Skin epidermis (tissue), 12 donors: Measurements from ENCODE around the gene DRICH1.
"Not testable (repeated sequence)": the region's sequence is repeated elsewhere in the genome, so short reads cannot be mapped to it uniquely, and the experiment has no call there.

Source experiments
- H3K27ac ChIP-seq, 21 experiments: fragments of 200-600 bp; sonication (generic) in 11 of 21; one replicate each; pipeline ENCODE4 v1.5.0; 2020; ENCODE audit warnings: mild to moderate bottlenecking in 3 of 21, inconsistent platforms in 2 of 21, moderate library complexity in 2 of 21
- H3K4me3 ChIP-seq, 7 experiments: fragments of 200-600 bp; sonication (generic) in 2 of 7; one replicate each; pipeline ENCODE4 v1.5.0; 2020; ENCODE audit warnings: inconsistent platforms in 2 of 7, mild to moderate bottlenecking in 2 of 7, moderate library complexity in 1 of 7

The DRICH1 gene

DNA sequence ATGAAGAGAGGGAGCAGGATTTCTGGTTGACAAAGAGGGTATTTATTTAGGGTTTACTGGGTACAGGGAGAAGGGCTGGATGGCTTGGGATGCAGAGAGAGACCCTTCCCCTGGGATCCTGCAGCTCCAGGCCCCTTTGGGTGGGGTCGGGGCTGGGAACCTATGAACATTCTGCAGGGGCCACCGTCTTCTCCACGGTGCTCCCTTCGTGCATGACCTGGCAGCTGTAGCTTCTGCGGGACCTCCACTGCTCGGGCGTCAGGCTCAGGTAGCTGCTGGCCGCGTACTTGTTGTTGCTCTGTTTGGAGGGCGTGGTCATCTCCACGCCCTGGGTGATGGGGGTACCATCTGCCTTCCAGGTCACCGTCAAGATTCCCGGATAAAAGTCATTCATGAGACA, 59.0 kb downstream of the DRICH1 start:
- H3K4me3 ChIP-seq, H3K27ac ChIP-seq: not testable (repeated sequence)

DNA sequence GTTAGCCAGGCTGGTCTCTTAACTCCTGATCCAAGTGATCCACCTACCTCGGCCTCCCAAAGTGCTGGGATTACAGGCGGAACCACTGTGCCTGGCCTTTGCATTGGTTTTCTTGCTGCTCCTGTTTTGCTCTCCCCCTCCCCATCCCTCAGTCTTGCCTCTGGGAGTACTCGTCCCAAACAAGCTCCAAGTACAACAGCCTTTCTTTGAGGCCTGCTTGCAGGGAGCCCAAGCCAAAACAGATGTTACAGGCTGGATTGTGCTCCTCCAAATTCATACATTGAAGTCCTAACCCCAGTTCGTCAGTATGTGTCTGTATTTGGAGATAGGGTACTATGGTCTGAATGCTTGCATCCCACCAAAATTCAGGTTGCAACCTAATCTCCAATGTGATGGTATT, 60.6 kb downstream of the DRICH1 start:
- no peak overlapping the region for H3K27ac ChIP-seq

DNA sequence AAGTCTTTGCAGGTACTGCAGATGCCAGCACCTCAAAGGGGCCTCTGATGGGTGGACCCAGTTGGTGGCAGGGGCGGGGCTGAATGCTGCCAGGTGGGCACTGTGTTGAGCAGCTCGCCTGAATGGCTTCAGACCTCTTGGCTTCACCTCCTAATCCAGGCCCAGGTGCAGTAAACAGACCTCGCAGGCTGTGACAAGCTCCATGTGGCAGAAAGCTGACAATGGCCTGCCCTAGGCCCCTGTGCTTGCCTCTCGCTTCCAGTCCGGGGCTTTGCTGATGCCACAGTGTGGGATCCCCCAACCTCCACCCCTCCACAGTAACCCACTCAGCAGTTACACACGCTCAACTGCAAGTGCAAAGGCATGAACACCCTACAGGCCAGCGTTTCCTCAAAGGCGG, 61.4 kb downstream of the DRICH1 start:
- no peak overlapping the region for H3K27ac ChIP-seq

More for the DNA sequence above, 60.6 kb downstream of the DRICH1 start:
- H3K4me3 ChIP-seq = no peak overlapping the region

DNA sequence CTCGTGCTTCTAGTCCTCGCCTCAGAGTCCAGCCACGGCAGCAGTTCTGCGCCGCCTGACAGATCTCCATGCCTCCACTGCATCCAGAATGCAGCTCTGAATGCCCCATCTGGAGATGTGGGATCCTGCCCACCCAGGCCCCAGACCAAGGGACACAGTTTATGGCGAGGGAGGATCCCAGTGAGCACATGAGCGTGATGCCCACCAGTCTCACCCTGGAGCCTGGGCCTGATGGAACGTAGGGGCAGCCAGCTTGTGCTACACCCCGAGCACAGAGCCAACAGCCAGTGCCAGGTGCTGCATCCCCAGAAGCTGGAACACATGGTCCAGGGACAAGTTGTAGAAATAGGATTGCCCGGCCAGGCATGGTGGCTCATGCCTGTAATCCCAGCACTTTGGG, 62.4 kb downstream of the DRICH1 start:
- H3K27ac ChIP-seq = no peak overlapping the region

More for the DNA sequence above, 61.4 kb downstream of the DRICH1 start:
- no peak overlapping the region for H3K4me3 ChIP-seq

DNA sequence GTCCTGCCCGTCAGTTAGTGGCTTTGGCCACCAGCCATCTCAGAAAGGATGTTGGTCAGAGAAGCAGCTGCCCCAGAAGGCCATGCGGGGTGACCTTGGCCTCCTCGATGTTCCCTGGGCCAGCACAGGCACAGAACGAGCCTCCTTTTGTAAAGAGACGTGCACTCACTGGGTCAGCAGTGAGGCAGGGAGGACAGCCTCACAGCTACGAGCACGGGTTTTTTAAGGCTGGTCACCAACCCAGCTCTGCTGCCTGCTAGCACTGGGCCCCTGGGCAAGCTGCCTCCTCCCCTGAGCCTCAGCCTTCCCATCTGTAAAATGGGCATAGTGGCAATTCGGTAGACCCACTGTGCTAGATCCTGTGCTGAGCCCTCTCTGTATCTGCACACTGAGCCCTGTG, 62.8 kb downstream of the DRICH1 start:
- Histone ChIP-seq H3K4me3 (no peak overlapping the region), H3K27ac (no peak overlapping the region)

More for the DNA sequence above, 62.4 kb downstream of the DRICH1 start:
- no peak overlapping the region for H3K4me3 ChIP-seq

DNA sequence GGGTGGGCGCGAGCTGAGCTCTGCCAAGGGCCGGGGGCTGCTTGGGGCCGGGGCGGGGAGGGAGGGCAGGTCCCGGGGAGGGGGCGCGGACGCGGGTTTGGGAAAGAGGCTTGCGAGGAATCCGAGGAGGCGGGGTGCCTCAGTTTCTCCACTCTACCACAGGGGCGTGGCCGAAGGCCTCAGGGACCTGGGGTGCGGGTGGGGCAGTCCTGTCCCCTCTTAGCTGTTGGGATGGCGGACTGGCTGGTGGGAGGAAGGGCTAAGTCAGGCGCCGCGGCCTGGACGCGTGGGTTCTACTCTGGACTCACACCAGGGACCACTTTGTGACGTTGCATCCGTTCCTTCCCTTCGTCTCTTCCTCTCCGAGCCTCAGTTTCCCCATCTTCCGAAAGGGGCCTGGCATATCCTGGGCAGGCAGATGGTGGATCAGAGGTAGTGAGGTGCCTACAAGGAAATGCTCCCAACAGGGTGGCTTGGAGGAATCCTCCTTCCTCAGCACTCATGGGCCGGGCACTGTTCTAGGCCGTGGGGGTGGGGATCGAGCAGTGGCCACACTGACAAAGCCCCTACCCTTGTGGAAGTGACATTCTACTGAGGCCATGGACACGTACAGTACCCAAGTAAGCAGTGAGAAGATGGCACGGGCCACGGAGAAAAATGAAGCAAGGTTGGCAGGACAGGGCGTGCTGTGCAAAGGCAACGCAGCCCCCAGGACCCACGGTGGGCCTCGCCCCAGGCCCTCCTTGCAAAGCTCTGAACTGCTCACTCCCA, 65.2 kb downstream of the DRICH1 start:
- peak overlapping the region in 6 of 7 experiments; percentile 8 to 38 (median 18) for H3K4me3 ChIP-seq
- no peak overlapping the region for H3K27ac ChIP-seq

DNA sequence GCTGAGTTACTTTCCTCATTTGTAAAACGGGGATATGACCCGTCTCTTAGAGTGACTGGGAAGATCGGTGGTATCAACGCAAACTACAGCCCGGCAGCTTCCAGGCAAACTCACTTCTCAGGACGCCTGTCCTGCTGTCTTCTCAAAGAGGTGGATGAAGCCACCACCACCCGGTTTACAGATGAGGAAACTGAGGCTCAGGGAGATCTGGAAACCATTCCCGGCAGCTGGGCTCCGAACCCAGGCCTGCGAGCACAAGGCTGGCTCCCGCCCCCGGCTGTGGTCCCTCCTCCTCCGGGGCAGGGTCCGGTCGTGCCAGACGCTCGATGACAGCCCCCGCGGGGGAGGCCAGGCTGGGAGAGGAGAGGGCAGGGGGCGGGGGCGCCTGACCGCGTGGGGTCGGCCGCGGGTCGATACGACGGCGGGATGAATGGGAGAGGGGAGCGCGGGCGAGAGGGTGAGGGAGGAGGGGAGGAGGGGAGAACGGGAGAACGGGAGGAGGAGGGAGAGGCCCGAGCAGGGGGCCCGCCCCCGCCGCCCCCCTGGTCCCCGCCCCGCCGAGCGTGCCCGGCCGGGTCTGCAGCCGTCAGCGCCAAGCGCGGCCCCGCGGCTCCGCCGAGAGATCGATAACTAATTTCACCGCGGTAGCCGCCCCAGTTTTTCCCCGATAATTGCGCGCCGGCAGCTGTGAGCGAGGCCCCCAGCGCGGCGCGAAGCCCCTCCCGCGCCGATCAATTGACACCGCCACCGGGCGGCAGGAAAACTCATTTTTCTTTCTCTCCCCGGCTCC, 66.0 kb downstream of the DRICH1 start:
- H3K4me3 ChIP-seq = peak overlapping the region; percentile 8 to 38 (median 17)

DNA sequence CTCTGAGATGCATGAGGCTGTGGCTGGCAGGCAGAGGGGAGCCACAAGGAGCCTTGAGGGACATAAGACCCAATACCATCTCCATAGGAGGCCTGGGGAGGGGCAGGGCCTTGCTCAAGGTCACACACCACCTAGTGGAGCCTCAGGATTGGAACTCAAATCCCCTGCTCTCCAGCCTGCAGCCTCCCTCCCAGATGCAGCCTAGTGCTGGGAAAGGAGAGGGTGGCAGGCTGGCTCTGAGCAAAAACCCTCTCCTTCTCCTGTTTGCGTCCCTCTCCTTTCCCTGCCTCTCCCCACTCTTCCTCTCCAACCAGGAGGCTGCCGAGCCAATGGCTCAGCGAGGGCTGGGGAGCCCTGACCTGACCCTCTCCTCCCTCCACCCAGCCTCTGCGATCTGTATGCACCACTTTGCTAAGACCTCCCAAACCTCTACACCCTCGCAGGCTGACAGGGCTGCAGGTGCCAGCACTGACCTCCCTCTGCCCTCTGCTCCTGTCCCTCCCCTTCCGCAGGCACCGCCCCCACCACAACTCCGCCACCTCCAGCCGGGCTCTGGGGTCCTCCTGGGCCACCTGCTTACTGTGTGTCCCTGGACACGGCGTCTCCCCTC, 66.7 kb downstream of the DRICH1 start:
- Histone ChIP-seq H3K4me3 (peak overlapping the region in 5 of 7 experiments; percentile 16 to 38 (median 20)), H3K27ac (no peak overlapping the region)

More for the DNA sequence above, 66.0 kb downstream of the DRICH1 start:
- peak overlapping the region in 1 of 21 experiments; percentile 18 for H3K27ac ChIP-seq

DNA sequence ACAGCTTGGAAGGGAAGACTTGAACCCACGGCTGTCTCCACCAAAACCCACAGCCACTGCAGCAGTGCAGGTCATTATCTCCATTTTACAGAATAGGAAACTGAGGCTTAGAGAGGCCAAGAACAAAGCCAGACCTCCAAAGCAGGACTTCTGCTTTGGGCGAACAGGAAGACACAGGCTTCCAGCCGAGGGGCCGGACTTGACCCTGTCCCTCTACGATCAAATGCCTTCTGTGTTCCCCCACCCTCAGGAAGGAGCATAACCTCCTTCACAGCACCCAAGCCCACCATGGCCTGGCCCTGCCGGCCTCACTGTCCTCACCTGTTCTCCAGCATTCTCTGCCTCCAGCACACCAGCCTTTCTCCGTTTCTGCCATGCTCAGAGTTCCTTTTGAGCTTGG, 67.8 kb downstream of the DRICH1 start:
- Histone ChIP-seq H3K4me3 (no peak overlapping the region), H3K27ac (no peak overlapping the region)

DNA sequence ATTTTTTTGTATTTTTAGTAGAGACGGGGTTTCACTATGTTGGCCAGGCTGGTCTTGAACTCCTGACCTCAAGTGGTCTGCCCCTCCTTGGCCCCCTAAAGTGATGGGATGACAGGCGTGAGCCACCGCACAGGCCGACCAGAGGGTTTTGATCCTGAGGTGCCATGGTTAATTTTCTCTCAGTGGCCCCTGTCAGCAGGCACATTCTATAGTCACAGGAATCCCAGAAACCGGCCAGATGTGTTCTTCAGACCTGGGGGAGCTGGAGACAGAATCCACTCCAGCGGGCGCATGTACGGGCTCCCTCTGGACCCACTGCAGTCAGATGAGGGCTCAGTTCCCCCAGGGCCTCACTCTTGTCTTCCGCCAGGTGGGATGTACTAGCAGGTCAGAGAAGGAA, 69.0 kb downstream of the DRICH1 start:
- Histone ChIP-seq H3K27ac (no peak overlapping the region), H3K4me3 (no peak overlapping the region)

DNA sequence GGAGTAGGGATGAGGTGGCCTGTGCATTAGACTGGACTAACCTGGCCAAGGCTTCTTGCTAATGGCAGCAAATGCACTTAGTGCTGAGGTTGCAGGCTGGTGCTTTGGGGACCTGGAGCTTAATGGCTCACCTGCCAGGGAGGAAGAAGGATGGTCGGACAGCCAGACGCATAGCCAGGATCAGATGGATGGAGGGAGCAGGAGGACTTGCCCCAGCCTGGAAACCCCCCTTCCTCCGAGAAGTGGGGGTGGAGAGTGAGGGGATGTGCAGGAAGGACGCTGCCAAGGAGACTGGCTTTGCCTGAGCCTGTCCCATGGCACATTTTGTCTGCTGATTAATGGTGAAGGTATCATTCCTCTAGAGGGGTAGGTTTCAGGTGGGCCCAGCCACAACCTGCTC, 69.9 kb downstream of the DRICH1 start:
- no peak overlapping the region for H3K4me3 ChIP-seq

DNA sequence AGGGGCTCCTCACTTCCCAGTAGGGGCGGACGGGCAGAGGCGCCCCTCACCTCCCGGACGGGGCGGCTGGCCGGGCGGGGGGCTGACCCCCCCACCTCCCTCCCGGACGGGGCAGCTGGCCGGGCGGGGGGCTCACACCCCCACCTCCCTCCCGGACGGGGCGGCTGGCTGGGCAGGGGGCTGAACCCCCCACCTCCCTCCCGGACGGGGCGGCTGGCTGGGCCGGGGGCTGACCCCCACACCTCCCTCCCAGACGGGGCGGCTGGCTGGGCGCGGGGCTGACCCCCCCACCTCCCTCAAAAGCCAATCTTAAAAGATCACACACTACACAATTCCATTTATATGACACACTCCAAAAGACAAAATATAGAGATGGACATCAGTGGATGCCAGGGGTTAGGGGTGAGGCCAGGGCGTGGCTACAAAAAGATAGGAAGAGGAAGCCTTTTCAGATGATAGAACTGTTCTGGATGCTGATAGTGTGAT, 71.1 kb downstream of the DRICH1 start:
- H3K27ac ChIP-seq, H3K4me3 ChIP-seq: not testable (repeated sequence)

More for the DNA sequence above, 69.9 kb downstream of the DRICH1 start:
- no peak overlapping the region for H3K27ac ChIP-seq

DNA sequence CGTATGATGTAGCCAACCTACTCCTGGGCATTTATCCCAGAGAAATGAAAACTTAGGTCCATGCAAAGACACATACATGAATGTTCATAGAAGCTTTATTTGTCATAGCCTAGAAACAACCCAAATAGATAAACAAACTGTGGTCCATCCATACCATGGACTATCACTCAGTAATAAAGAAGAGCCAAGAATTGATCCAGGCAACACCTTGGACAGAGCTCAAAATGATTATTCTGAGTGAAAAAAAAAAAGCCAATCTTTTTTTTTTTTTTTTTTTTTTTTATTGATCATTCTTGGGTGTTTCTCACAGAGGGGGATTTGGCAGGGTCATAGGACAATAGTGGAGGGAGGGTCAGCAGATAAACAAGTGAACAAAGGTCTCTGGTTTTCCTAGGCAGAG, 71.9 kb downstream of the DRICH1 start:
- not testable (repeated sequence) for H3K27ac ChIP-seq, H3K4me3 ChIP-seq
